HG03025 (cell line): ENCODE measurements around the gene CPSF4L.

Experiments used
- ATAC-seq: cut with Tn5 transposase; IDR thresholded peaks from one replicate; pipeline ENCODE4 v1.9.1; 2021; ENCODE audit warnings: mild to moderate bottlenecking, moderate library complexity; ENCODE audit not compliant: unreplicated experiment, low FRiP score

Gene CPSF4L

DNA sequence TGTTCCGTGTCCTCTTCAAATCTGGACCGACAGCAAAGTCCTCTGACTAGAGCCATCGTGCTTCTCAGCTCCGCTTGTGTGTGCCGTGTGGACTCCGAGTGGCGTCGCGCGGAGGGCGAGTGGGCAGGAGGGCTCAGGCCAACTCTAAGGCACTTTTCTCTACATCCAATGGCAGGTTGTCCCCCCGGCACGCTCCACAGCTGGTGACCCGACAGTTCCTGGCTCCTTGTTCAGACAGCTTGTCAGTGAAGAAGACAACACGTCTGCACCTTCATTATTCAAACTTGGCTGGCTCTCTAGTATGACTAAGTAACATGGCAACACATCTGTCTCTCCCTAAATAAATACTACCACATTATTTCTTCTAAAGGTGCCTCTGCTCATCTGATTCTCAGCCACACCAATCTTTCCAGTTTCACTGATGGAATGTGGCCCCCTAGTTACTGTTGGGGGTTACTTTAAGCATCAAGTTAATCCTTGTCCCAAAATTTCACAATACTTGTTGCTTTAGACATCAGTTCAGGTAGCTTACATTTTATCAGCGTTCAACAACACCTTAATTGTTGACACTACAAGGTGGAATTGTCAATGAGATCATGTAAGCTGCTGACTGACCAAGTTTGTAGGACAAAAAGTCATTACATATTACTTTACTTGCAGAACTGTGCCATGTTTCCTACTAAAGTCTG, 53.4 kb downstream of the CPSF4L start:
- ATAC-seq: no peak

DNA sequence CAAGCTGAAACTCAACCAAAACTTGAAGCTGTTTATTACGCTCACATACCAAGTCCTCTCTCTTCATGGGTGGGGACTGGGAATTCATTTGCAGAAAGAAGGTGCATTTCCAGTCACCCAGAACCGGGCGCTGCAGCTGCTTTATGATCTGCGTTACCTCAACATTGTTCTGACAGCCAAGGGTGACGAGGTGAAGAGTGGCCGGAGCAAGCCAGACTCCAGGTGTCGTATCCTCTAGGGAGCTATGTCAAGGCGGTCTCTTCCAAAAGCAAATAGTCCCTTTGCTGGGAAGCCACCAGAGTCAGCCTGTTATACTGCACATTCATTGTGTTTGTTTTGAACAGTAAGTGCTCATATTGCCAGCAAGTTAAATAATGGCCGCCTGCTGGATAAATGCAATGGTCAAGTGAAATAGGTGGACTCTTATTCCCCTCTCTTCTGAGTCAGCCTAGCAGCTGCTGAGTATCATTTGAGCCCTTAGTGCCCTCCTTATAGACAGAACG, 56.2 kb downstream of the CPSF4L start:
- no peak for ATAC-seq

DNA sequence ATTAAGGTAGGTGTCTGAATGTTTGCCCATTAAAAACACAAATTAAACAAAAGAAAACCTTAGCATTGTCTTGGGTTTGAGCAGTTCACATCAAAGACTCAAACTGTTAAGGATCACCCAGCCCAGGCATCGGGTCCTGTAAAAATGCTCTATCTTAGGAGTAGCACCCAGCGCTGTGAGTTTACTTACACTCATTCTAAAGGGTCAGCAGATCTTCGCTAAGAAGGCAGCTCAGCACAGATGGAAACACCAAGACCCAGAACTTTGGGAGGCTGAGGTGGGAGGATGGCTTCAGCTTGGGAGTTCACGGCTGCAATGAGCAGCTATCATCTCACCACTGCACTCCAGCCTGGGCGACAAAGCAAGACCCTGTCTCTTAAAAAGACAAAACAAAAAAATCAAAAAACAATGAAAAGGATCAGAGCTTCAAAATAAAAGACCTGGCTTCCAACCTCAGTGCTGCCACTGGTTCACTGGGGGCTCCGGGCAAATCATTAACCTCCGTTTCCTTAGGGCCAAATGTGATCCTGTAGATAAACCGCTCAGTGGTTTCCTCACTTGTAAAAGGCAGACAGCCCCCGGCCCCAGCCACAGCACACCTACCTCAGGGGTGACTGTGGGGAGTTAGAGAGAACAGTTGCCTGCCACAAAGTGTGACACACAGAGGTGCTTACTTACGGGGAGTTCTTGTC, 57.7 kb downstream of the CPSF4L start:
- no peak for ATAC-seq

DNA sequence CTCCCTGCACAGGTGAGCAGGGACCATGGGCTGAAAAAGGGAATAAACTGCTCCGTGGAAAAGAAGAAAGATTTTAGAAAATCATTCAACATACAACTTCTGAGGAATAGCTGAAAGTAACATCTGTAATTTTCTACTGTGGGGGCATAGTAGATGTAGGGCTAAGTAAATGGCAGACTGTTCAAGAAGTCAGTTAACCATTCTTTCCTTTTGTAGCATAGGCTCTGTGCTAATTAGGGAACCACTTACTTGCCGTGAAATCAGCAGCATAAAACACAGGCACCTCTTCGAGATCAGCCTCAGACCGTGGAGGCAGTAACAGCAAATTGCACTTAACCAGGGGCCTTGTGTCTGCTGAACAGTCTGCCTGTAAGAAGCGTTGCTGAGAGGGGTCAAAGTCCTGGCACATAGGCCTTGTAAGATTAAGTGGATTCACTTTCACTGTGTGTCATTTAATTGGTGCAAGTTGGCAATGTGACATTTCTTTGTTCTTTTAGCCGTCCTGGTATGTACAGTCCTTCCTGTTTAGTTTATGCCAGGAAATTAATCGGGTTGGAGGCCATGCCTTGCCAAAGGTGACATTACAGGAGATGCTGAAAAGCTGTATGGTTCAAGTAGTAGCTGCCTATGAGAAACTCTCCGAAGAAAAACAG, 58.4 kb downstream of the CPSF4L start:
- no peak for ATAC-seq

DNA sequence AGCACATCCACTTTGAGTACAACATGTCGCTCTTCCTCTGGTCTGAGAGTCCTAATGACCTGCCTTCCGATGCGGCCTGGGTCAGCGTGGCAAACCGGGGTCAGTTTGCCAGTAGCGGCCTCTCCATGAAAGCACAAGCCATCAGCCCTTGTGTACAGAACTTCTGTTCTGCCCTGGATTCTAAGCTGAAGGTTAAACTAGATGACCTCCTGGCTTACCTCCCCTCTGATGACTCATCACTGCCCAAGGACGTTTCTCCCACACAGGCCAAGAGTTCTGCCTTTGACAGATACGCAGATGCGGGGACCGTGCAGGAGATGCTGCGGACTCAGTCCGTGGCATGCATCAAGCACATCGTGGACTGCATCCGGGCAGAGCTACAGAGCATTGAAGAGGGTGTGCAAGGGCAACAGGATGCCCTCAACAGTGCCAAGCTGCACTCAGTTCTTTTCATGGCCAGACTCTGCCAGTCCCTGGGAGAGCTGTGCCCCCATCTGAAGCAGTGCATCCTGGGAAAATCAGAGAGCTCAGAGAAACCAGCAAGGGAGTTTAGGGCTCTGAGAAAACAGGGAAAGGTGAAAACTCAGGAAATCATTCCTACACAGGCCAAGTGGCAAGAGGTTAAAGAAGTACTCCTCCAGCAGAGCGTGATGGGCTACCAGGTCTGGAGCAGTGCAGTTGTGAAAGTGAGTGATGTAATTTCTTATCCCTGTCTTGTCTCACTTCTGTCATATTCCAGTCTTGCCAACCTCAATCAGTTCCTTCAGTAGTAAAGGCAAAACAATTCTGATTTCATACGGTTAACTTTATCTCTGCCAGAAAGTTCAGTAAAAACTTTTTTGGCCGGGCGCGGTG, 60.2 kb downstream of the CPSF4L start:
- ATAC-seq: no peak

DNA sequence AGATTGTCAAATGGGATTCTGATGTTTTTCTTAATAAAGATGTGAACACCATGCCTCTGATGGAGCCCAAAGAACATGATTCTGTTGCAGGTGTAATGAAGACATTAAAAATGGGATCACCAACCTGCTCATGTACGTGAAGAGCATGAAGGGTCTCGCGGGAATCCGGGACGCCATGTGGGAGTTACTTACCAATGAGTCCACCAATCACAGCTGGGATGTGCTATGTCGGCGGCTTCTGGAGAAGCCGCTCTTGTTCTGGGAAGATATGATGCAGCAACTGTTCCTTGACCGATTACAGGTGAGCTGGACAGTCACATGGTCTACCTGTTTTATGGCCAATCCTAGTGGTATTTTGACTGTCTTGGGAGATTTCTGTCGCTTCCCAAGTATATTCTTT, 61.2 kb downstream of the CPSF4L start:
- no peak for ATAC-seq

DNA sequence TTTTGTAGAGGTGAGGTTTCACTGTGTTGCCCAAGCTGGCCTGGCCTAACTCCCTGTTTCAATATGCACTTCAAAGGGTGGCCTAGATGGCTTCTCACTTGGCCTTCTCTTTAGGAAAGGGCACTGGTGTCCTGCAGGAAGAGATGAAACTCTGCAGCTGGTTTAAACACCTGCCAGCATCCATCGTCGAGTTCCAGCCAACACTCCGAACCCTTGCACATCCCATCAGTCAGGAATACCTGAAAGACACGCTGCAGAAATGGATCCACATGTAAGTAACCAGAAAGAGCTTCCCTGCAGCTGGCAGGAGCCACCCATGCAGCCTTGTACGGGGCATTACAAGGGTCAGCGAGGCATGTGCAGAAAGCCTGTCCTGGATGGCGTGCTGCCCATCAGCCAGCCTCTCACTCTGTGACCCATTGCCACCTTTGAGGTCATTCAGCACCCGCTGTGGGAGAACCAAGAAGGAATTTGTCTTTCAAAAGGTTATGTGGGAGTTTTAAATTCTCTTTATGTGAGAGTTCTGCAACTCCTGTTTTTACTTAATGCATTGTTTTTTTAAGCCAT, 61.8 kb downstream of the CPSF4L start:
- no peak for ATAC-seq

DNA sequence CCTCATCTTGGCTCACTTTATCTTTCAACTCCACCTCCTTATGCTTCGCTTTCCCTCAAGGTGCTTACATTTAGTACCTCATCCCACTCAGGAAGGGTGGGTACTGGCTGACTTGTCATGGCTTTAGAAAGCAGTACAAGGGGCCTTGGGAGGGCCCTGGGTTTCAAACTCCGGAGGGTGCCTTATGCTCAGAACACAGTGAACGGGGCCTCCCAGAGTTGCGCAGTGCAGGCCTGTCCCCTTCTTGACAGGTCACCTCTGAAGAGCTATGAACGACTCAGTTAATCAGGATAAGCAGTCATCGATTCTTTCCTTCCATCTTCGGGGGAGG, 62.8 kb downstream of the CPSF4L start:
- ATAC-seq: no peak
